A673 (cell line): Measurements from ENCODE around the gene KCNMA1. TPM values are rescaled to one million over a fixed set of nuclear protein-coding genes. Genes with fewer than 3 reads are reported as not detected.

Experiments
- BruUV-seq: library from RNA; stranded (reverse); fragments of 400-500 nt; replicated peaks from 2 replicates; lab custom pipeline; 2021; lab: Mats Ljungman, UMichigan
- CTCF ChIA-PET: fragments of 300-600 bp; sonication (Branson Sonifier 250); formaldehyde crosslinking; loops from one replicate; lab custom pipeline; 2022; ENCODE audit warnings: antibody characterized with exemption; lab: Charles Lee
- POLR2A ChIA-PET: fragments of 300-600 bp; sonication (Branson Sonifier 250); formaldehyde crosslinking; loops from one replicate; lab custom pipeline; 2022; ENCODE audit warnings: antibody characterized with exemption; ENCODE audit not compliant: low non-redundant PET; lab: Charles Lee
- DNase-seq: peaks from one replicate; pipeline ENCODE4 v3.0.0-alpha.2; 2015; ENCODE audit warnings: low spot score
- H3K27ac ChIP-seq: fragments of 200-600 bp; sonication (generic); 2 replicates; pipeline ENCODE4 v1.5.1; 2016; ENCODE audit warnings: mixed run types, low read depth, mild to moderate bottlenecking, mixed read lengths, antibody characterized with exemption, low read length; ENCODE audit not compliant: poor library complexity, severe bottlenecking
- H3K27me3 ChIP-seq: fragments of 200-600 bp; sonication (generic); replicated peaks from 2 replicates; pipeline ENCODE4 v1.6.1; 2017; ENCODE audit warnings: mixed run types, low read depth, mild to moderate bottlenecking, mixed read lengths, antibody characterized with exemption, low read length; ENCODE audit not compliant: insufficient read depth, poor library complexity
- H3K36me3 ChIP-seq: fragments of 200-600 bp; sonication (generic); 2 replicates; pipeline ENCODE4 v1.6.1; 2016; ENCODE audit warnings: mixed run types, mild to moderate bottlenecking, mixed read lengths, antibody characterized with exemption, low read length; ENCODE audit not compliant: insufficient read depth, poor library complexity, severe bottlenecking
- H3K4me1 ChIP-seq: fragments of 200-600 bp; sonication (generic); 2 replicates; pipeline ENCODE4 v1.6.1; 2017; ENCODE audit warnings: mixed run types, mild to moderate bottlenecking, mixed read lengths, antibody characterized with exemption, low read length; ENCODE audit not compliant: insufficient read depth, poor library complexity, severe bottlenecking
- H3K4me3 ChIP-seq: fragments of 200-600 bp; sonication (generic); 2 replicates; pipeline ENCODE4 v1.5.1; 2016; ENCODE audit warnings: low read depth, mixed run types, mild to moderate bottlenecking, mixed read lengths, low read length; ENCODE audit not compliant: poor library complexity, severe bottlenecking
- H3K9me3 ChIP-seq: fragments of 200-600 bp; sonication (generic); 2 replicates; pipeline ENCODE4 v1.6.1; 2016; ENCODE audit warnings: mixed run types, low read depth, mild to moderate bottlenecking, mixed read lengths, antibody characterized with exemption, low read length; ENCODE audit not compliant: poor library complexity, severe bottlenecking
- EZH2 ChIP-seq: fragments of 200-600 bp; sonication (generic); IDR thresholded peaks from 2 replicates; pipeline ENCODE4 v1.6.1; 2017; ENCODE audit warnings: borderline replicate concordance, low read depth, mild to moderate bottlenecking, mixed read lengths, antibody characterized with exemption, low read length; ENCODE audit not compliant: poor library complexity, severe bottlenecking
- intact Hi-C: fragments of 100-400 bp; cut with micrococcal nuclease; formaldehyde crosslinking; loops from one replicate; pipeline ENCODE4 v1.10.0; 2022; ENCODE audit not compliant: unreplicated experiment
- total RNA-seq: library from RNA; stranded (reverse); gene quantifications from 2 replicates; pipeline ENCODE4 v1.2.3, GENCODE V29; 2021
- TF ChIP-seq, protein P1 (sequence below): fragments of 300-800, 200-600 bp; sonication (generic); conservative IDR thresholded peaks from 2 replicates; pipeline ENCODE4 v1.5.1; 2017; ENCODE audit warnings: low read depth, mild to moderate bottlenecking, antibody characterized with exemption, low read length, moderate library complexity, mixed read lengths

Gene KCNMA1
- total RNA-seq, 1 experiment from 2014 or later: 0.84 TPM

DNA sequence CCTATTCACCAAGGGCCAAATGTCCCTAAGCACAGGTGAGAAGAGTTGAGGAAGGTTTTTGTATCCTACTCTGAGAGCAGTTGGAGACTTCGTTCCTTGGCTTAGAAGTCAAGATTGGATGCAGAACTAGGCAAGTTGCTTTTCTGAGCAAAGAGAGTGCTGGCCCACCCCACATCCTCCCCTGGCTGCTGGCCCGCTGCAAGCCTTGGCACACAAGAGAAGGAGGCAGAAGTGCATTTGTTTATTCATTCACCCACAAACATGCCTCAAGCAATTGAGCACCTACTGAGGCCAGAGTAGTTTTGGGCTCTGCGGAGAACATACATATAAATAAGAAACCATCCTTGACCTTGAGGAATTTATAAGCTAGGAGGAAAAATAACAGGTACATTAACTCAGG lies 318.9 kb downstream of the KCNMA1 start:
- Histone ChIP-seq H3K27ac (no peak overlapping the region), H3K27me3 (peaks cover 53% of the 10 kb centered on the region), H3K4me3 (no peak overlapping the region), H3K4me1 (no peaks in the 10 kb centered on the region), H3K9me3 (no peaks in the 10 kb centered on the region), H3K36me3 (no peaks in the 10 kb centered on the region)
- TF ChIP-seq EZH2: no peak
- TF ChIP-seq, protein P1, sequence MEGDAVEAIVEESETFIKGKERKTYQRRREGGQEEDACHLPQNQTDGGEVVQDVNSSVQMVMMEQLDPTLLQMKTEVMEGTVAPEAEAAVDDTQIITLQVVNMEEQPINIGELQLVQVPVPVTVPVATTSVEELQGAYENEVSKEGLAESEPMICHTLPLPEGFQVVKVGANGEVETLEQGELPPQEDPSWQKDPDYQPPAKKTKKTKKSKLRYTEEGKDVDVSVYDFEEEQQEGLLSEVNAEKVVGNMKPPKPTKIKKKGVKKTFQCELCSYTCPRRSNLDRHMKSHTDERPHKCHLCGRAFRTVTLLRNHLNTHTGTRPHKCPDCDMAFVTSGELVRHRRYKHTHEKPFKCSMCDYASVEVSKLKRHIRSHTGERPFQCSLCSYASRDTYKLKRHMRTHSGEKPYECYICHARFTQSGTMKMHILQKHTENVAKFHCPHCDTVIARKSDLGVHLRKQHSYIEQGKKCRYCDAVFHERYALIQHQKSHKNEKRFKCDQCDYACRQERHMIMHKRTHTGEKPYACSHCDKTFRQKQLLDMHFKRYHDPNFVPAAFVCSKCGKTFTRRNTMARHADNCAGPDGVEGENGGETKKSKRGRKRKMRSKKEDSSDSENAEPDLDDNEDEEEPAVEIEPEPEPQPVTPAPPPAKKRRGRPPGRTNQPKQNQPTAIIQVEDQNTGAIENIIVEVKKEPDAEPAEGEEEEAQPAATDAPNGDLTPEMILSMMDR: no peak
- BruUV-seq: no TSS peak
- POLR2A ChIA-PET: no interaction called here
- no peak for DNase-seq
- CTCF ChIA-PET: no interaction called here
- intact Hi-C loops: no loop called here

GRCh38 chr10:77317221-77317620 lies 320.4 kb downstream of the KCNMA1 start:
- BruUV-seq: no TSS peak
- H3K27ac ChIP-seq: no peak overlapping the region
- no peak for DNase-seq
- H3K27me3 ChIP-seq: peaks cover 47% of the 10 kb centered on the region
- TF ChIP-seq, protein P1: no peak
- no peak for TF ChIP-seq EZH2
- H3K4me1 ChIP-seq: no peaks in the 10 kb centered on the region
- H3K9me3 ChIP-seq: no peaks in the 10 kb centered on the region
- no peaks in the 10 kb centered on the region for H3K36me3 ChIP-seq
- ChIA-PET POLR2A (no interaction called here), CTCF (no interaction called here)
- intact Hi-C loops: no loop called here
- no peak overlapping the region for H3K4me3 ChIP-seq

GRCh38 chr10:77315496-77316129 lies 322.0 kb downstream of the KCNMA1 start:
- H3K27me3 ChIP-seq: peaks cover 33% of the 10 kb centered on the region
- TF ChIP-seq, protein P1: no peak
- no peak for TF ChIP-seq EZH2
- POLR2A ChIA-PET: no interaction called here
- no peak overlapping the region for H3K4me3 ChIP-seq
- H3K9me3 ChIP-seq: no peaks in the 10 kb centered on the region
- no peaks in the 10 kb centered on the region for H3K36me3 ChIP-seq
- H3K27ac ChIP-seq: no peak overlapping the region
- BruUV-seq: no TSS peak
- DNase-seq: no peak
- CTCF ChIA-PET: no interaction called here
- H3K4me1 ChIP-seq: no peaks in the 10 kb centered on the region
- intact Hi-C loops: no loop called here
